Measurements from ENCODE around the gene PIP4P1.
"Not testable (repeated sequence)": the region's sequence is repeated elsewhere in the genome, so short reads cannot be mapped to it uniquely, and the experiment has no call there.

PIP4P1 gene

DNA sequence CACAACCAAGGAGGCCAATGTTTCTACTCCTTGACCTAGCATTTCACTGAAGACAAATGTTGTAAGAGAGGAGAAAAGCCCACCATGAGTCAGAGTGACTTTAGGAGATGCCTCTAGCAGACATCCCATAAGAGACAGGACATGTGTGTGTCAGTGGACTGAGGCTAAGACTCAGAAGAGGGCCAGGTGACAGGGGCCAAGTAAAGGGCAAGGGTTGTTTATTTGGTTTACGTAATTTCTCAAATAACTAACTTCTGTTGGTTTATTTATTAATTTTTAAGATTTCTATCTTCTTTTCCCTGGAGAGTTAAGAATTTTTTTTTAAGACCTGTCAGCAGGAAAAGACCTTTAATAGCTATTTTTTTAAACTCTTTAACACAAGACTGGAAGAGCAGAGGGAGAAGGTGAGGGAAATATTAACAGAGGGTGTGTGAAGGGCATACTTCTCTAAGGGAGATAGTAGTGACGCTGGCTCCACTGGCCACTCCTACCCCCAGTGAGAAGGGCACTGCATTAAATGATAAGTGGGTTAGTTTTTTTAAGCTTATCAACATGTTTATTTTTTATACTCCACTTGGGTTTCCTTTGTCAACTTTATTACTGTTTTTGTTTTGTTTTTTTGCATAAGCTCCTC lies 11.4 kb upstream of the PIP4P1 start:
- no peak for DNase-seq

DNA sequence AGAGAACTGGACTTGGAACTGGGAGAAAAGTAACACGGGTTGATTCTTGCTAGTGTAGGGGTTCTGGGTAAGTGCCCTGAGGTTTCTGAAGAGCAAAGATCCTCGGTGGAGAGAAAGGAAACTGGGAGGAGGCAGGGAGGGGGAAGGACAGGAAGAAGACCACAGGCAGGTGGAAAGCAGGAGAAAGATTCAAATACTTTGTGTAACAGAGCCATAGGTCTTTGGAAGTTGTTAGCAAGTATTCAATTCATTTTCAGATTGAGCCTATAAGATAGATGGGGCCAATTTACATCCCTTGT lies 9.3 kb upstream of the PIP4P1 start:
- peak in 2 of 3 experiments; percentile 56 to 66 for DNase-seq

DNA sequence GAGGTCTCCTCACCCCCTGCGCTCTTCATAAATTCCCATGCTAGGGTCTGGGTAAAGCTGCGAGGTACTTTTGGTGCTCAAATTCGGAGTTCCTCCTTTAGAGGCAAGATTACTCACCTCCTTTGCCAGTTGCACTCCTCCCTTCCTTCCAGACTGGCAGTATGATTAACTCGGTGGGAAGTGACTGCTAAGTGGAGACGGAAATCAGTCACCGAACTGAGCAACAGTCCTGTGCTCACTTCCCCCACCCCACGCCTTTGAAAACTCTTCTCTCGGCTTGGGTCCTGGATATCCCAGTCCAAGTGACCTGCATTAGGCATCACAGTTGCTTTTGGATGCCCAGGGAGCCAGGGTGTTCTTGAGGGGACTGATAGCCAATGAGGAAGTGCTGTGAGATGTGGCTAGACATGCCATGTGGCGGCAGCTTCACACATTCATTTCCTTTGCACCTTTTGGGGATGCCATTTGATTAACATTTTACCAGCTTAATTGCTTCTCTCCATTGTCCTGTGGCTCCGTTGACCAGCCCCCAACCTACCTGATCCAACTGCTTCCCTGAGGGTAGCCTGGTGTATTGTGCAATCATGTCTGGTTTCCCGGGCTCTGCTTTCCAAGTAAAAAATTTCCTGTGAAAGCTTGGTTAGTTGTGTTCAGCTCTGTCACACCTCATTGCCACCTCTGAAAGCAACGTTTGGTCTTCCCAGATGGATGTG lies 8.8 kb upstream of the PIP4P1 start:
- DNase-seq: peak; percentile 35 to 83 (median 73)

DNA sequence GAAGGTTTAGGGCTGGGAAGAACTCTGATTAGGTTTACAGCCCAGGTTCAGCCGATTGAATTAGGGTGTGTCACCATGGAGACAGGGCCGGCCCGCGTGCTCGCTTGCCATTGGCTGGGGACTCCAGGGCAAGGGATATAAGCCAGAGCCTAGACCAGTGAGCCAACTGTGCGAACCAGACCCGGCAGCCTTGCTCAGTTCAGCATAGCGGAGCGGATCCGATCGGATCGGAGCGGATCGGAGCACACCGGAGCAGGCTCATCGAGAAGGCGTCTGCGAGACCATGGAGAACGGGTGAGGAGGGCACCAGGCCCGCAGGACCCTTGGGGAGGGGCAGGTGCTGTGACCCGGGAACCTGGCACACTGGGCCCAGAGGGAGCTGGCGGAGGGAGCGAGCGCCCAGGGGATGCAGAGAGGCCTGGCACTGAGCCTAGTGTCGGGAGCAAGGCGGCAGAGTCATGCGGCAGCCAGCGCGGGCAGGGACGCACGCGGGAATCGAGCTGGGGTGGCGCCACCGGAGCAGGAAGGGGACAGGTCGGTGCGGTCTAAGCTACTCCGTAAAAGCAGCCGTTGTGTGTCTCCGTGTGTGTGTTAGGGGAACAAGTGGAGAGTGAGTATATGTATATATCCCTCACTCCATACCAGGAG lies 8.1 kb upstream of the PIP4P1 start, which contains the start of gene PNP:
PNP (plus strand) TSS at position 165 of the 648 bp plus-strand sequence; CDS start at position 284, 119 bp downstream.
- peak; percentile 94 to 97 (median 97) for DNase-seq

DNA sequence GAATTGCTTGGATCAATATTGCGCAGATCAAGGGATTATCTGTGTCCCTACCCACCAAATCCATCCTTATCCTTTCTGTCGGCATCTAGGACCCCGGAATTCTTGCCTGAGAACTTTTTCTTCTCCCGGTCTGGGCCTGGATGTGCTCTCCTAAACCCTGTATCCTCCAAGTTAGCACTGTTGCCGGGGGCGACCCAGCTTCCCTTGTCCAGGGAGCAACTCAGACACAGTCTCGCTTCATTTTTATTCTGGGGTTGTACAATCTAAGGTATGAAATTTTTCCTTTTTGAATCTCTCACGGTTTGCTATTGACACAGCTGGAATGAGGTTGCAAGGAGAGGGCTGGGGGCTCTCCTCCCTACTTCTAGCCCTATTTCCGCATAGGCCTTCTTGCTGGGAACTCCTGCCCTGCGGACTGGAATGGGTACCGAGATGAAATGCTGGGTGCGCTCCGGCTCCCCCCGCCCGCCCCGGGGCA lies 7.6 kb upstream of the PIP4P1 start:
- no peak for DNase-seq

DNA sequence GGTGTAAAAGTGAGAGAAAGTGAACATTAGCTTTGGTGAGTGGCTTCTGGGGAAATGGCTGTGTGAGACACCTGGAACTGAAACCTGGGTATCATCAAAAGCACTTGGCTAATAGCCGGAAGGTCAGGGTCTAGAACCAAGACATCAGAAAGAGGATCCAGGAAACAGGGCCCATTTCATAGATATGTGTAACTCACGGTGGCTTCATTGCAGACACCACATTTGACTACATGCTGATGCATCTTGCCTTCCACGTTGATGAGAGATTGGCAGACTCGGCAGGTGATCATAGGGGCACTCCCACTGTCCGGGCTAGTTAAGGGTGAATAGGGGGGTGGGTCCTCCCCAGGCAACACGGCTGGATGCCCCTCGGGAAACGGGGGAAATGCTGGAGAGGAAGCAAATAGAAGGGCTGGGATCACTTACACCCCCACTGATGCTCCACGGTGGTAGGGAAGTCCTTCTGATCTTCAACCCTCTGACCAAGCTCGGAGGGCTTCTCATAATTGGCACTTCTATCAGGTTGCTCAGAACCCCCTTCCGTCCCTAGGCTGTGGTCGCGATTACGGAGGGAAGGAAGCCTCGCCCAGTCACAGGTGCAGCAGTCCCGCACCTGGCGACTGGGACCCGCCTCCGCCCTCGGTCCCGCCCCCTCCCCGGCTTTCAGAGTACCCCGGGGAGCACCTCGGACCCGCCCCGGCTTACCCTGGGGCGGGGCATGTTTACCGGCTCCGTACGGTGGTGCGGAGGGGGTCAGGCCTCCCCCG lies 593 bp downstream of the PIP4P1 start:
- DNase-seq: peak; percentile 67 to 85 (median 79)

DNA sequence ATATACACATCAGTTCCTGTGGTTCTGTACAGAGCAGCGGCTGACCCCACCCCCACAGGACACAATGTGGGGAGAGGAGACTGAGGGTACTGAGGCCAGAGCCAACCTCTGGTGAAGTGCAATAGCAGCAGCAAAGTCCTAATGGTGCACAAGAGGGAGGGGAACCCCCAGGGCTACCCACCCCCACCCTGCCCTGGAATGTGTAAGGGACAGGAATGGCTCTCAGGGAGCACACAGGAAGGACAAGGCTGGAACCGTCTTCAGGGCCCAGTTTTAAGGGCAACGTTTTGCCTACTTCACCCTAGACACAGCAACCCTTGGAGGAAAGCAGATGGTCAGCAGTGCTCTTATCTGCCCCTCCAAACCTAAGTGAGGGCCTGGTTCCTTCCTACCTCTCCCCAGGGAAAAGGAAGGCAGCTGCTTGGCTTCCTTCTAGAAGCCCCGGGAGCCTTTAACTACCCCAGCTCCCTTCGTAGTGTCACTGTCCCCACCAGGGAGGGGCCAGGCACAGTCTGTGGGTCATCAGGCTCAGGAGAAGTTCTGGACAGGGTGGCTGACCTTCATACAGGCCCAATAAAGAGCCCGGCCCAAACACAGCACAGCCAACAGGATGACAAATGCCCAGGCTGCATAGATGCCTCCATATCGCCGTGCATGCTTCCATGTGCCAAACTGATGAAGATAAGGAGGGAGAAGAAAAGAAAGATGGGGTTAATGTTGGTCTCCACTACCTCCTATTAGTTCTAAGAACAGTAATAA lies 3.0 kb downstream of the PIP4P1 start:
- no peak for DNase-seq

DNA sequence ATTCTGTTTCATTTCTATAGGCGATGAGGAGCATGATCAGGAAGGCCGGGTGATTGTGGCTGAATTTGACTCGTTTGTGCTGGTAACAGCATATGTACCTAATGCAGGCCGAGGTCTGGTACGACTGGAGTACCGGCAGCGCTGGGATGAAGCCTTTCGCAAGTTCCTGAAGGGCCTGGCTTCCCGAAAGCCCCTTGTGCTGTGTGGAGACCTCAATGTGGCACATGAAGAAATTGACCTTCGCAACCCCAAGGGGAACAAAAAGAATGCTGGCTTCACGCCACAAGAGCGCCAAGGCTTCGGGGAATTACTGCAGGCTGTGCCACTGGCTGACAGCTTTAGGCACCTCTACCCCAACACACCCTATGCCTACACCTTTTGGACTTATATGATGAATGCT lies 4.3 kb downstream of the PIP4P1 start:
- peak in 1 of 3 experiments; percentile 36 for DNase-seq

DNA sequence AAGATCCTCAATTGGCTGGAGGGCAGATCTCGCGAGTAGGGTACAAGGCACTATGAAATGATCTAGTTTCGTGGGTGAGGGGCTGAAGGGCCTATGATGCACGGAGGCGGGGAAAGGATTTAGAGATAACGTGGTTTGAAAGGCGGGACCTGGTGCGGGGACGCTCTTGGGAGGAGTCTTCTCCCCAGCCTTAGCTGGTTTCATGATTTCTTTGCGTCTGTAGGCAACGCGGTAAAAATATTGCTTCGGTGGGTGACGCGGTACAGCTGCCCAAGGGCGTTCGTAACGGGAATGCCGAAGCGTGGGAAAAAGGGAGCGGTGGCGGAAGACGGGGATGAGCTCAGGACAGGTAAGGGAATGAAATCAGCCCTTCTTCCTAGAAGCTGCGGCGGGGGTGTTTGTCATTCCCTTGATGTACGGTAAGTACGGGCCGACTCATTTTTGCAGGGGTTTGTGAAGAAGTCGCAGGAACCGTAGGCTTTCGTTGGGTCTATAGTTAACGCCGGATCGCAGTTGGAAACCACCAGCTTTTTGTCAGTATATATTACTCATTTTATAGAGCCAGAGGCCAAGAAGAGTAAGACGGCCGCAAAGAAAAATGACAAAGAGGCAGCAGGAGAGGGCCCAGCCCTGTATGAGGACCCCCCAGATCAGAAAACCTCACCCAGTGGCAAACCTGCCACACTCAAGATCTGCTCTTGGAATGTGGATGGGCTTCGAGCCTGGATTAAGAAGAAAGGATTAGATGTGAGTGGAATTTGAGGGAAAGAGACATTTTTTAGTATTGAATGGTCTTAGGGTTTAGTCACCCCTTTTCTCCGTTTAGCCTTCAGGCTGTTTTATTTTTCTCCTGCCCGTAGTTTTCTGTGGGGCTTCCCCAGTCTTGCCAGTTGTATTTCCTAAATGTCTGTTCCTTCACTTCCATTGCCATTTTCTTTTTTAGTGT lies 5.6 kb downstream of the PIP4P1 start:
- DNase-seq: no peak

DNA sequence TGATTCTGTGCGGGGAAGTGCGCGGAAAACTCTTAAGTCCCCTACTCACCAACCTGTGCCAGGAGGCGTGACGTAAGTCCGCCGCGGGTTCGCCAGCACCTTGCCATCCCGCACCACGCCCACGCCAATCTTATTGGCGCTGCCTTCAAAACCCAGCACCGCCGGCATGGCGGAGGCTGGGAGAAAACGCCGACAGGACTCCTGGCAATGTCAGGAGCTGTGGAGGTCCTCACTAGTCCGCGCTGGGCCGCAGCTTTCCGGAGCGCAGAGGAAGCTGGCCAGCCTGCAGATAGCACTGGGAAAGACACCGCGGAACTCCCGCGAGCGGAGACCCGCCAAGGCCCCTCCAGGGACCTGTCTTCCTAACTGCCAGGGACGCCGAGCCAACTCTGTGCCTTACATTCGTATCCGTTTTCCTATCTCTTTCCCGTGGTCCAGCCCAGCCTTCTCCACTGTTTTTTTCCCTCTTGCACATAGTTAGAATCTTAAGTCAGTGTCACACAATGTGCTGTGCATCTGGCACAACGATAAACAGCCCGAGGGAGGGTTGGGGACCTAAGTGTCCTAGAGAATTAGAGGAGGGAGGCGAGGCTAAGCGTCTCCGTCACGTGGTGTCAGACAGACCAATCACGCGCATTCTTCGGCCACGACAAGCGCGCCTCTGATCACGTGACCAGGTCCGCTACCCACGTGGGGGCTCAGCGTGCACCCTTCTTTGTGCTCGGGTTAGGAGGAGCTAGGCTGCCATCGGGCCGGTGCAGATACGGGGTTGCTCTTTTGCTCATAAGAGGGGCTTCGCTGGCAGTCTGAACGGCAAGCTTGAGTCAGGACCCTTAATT lies 6.5 kb downstream of the PIP4P1 start, which contains the start of the genes APEX1 and OSGEP:
APEX1 (plus strand) TSS at position 711 of the 839 bp plus-strand sequence. CDS start 420 bp downstream, outside the sequence.
OSGEP (minus strand) TSS at position 297 of the 839 bp plus-strand sequence; CDS start at position 168, 129 bp downstream.
- peak; percentile 99 to 100 (median 100) for DNase-seq

DNA sequence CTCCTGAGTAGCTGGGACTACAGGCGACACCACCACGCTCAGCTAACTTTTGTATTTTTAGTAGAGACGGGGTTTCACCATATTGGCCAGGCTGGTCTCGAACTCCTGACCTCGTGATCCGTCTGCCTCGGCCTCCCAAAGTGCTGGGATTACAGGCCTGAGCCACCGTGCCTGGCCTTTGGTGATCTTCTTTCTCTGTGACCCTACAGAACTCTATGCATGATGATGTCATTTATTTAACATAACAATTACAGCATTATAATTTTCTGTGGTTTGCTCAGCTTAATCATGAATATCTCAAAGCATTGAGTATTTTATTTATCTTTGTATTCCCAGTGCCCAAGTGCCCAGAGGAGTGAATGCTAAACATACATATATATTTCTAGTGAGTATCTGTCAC lies 8.4 kb downstream of the PIP4P1 start:
- DNase-seq: not testable (repeated sequence)

DNA sequence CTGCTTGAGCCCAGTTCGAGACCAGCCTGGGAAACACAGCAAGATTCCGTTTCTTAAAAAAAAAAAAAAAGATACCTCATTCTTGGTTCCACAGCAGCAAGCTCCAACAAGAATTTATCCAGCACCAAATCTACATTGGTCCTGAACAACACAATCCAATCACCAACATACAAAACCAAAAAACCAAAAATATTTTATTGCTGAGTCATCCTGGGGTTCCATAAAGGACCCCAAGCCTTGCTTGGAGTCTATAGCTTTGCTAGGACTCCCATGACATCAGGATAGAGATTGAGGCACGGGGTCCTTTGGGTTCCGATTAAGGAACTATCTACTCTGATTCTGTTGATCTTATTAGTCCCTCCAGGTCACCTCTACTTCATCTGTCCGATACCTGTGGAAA lies 14.3 kb downstream of the PIP4P1 start:
- no peak for DNase-seq

DNA sequence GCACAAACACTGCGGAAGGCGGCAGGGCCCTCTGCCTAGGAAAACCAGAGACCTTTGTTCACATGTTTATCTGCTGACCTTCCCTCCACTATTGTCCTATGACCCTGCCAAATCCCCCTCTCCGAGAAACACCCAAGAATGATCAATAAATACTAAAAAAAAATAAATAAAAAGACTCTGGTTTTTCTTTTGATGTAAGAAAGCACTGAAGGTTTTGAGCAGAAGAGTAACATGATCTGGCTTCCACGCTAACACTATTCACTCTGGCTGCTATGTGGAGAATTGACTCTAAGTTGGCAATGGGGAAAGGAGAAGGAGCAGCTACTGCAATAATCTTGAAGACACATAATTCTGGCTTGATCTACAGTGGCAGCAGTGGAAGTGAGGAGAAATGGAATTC lies 17.6 kb downstream of the PIP4P1 start:
- peak in 1 of 3 experiments; percentile 68 for DNase-seq

DNA sequence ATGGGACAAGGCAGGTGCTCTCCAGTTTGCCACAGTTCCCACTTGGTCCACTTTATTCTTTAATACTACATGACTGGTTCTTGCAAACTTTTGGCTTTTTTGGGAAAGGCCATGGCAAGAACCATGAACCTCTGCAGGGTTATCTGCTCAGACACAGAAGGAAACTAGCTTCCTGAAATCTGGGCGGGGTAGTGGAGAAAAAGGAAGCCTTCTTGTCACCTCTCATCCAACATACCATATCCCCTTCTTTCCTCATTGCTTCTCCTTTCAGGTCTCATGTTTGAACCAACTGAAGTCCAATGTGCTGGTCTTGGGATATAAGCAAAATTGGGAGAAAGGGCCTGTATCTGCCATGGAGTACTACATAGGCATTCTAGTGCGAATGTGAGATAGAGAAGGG lies 19.8 kb downstream of the PIP4P1 start:
- no peak for DNase-seq

DNA sequence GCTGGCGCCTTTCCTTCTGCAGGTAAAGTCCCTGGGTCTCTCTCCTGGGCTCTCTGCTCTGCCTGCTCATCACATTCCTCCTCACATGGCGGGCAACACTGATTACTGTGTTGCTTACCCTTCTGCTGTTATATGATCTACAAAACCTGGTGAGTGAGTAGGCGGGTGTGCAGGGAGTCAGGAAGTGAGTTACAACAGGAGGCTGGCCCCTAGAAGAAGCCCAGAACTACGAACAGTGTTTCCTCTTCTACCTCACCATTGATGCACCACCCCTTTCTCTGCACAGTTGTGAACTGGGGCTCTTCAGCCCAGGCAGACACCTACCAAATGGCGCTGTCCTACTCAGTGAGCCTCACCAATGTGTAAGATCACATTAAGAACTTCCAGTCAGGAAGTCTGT lies 20.4 kb downstream of the PIP4P1 start:
- DNase-seq: no peak

DNA sequence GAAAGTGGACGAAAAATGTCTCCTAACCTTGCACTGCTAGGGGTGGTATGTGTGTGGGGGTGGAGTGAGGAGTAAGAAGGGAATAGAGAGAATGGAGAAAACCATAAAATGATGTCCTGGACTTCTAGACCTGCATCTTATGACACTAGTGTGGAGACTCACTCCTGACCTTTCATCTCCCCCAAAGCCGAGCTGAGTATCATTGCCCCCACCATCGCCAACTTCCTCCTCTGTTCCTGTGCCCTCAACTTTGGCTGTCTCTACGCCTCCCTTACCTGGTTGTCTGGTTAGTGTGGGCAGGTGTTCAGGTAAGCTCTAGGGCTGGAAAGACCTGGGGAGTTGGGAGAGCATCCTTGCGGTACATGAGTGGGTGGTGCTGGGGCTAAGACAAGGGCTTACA lies 20.8 kb downstream of the PIP4P1 start:
- DNase-seq: no peak

DNA sequence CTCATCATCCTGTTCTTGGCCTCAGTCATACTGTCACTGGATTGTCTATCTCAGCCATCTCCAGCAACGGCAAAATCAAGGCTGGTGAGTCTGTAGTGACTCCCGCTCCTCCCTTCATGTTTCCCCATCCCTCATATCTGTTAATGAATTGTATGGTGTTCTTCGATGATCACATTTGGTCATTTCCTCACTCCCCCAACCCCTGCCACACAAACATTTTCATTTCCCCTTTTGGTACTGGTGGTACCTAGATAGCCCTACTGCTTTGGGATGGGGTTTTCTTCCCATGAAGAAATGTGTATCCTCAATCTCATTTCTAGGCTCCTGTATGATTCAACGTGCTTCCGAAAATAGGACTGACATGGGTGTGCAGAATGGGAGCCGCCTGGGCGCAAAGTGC lies 22.6 kb downstream of the PIP4P1 start:
- no peak for DNase-seq

DNA sequence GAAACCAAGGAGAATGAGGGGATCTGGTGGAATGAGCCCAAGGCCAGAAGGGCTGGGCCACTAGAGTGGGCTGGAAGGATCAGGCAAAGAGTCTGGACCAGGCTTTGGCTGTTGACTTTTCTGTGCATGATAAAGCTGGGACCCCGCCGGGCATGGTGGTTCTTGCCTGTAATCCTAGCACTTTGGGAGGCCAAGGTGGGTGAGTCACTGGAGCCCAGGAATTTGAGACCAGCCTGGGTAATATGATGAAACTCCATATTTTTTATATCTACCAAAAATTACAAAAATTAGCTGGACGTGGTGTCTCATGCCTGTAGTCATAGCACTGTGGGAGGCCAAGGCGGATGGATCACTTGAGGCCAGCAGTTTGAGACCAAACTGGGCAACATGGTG lies 24.9 kb downstream of the PIP4P1 start:
- no peak for DNase-seq

DNA sequence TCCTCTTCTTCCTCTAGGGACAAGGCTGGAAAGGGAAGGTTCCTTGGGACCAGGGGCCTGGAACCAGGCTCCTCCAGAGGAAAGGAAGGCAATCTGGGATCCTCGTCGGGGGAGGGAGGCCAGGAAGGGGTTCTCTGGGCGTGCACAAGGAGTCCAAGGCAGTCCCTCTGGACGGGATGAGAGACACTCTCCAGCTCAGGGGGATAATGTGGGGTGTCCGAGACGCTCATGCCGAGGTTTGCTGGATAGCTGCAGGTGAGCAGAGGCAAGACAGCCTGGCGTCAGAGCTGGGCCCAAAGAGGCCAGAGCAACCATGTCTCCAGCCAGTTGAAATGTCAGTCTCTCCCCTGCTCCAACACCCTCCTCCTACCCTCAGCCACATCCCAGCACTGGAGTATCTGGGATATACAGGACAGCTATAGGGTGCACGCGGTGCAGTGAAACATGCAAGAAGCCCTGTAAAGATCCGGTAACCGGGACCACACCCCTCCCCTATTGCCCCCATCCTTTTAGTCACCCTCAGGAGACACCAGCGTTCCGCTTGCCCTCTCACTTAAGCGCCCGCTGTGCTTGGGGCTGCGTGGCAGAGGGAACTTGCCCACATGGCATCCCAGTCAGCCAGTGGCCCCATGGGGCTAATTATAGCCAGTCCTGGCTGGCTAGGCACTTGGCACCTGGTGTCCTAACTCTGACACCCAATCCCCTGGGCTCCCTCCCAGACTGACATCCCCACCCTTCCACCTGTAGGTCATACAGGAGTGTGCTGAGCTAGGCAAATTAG lies 25.5 kb downstream of the PIP4P1 start, which contains the start of gene KLHL33:
KLHL33 (minus strand) TSS at position 585 of the 781 bp plus-strand sequence; CDS start at position 230, 355 bp downstream.
- DNase-seq: peak; percentile 25 to 66 (median 56)
